ENCODE data around the gene OR3A1. TPM values are rescaled to one million over a fixed set of nuclear protein-coding genes. Genes with fewer than 3 reads are reported as not detected.

Gene OR3A1
- total RNA-seq, 1 experiment from 2014 or later, result not detected

DNA sequence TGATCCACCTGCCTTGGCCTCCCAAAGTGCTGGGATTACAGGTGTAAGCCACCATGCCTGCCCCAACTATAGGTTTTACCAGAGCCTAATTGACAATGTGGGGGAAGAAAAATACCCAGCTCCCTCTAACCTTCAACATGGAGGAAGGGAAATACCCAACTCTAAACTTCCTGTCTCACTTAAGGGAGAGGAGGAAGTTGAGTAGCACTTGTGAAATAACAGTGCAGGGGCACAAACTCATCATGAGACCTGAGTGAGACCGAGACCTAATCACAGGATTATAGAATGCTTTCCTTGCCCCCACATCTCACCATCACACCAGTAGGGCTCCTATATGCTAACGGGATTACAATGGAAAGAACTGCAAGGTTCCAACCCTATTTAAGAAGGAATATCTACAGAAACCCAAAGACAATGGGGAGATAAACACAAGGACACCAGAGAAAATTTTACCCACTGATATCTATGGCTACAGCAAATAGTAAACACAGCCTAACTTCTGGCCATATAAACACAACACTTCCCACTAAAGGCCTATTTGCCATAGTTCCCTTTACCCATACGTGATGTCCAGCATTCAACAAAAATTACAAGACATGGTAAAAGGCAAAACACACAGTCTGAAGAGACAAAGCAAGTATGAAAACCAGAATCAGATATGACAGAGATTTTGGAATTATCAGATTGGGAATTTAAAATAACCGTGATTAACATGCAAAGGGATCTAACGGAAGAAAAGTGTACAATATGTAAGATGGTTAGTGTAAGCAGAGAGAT, 26.9 kb downstream of the OR3A1 start:
- H3K9me3 ChIP-seq (ENCODE audit: control insufficient read depth in 1 of 2, insufficient read depth in 1 of 2, low read depth in 1 of 2, low read length in 2 of 2), result 0 out of 4 replicates have a peak, but pooled peaks cover 0 to 4% of the 10 kb centered on the region in 2 experiments
- no peak for DNase-seq (ENCODE audit: low read depth, low spot score)
- ATAC-seq, result no peak
- H3K4me1 ChIP-seq (ENCODE audit: control insufficient read depth in 1 of 2, insufficient read depth in 2 of 2, low read length in 2 of 2), result no peaks in the 10 kb centered on the region
- H2AFZ ChIP-seq (ENCODE audit: low read depth, low read length, poor library complexity, severe bottlenecking), result no peak overlapping the region
- ChIA-PET POLR2A (no interaction called here), CTCF (interaction anchor here (0.6 kb wide), 1 partner anchor 275 kb away, joined by 3 read pairs; no protein-coding TSS in a partner anchor), RAD21 (ENCODE audit: low non-redundant PET in 1 of 2, low total read pairs in 2 of 2, uncharacterized antibody in 2 of 2, unreplicated experiment in 2 of 2) (no interaction called here)
- intact Hi-C loops (cut with micrococcal nuclease), result no loop called here
- H3K27ac ChIP-seq (ENCODE audit: low read depth, low read length), result no peak overlapping the region
- H3K4me3 ChIP-seq (replicated peaks in 1 of 2; ENCODE audit: low read depth in 1 of 2, low read length in 2 of 2), result no peak overlapping the region
- no peak overlapping the region for H3K9ac ChIP-seq (ENCODE audit: low read length)
- peaks cover 29% of the 10 kb centered on the region for H3K27me3 ChIP-seq (ENCODE audit: insufficient read depth, low read length)
- no peak for TF ChIP-seq YY1 (IDR thresholded peaks at IDR 0.05; ENCODE audit: extremely low read depth, insufficient replicate concordance, low read depth, low read length)
- no peak for TF ChIP-seq RAD21 (IDR thresholded peaks at IDR 0.05; ENCODE audit: low read depth)
- TF ChIP-seq SRF (IDR thresholded peaks at IDR 0.05; ENCODE audit: low read depth), result no peak
- TF ChIP-seq, protein P1, sequence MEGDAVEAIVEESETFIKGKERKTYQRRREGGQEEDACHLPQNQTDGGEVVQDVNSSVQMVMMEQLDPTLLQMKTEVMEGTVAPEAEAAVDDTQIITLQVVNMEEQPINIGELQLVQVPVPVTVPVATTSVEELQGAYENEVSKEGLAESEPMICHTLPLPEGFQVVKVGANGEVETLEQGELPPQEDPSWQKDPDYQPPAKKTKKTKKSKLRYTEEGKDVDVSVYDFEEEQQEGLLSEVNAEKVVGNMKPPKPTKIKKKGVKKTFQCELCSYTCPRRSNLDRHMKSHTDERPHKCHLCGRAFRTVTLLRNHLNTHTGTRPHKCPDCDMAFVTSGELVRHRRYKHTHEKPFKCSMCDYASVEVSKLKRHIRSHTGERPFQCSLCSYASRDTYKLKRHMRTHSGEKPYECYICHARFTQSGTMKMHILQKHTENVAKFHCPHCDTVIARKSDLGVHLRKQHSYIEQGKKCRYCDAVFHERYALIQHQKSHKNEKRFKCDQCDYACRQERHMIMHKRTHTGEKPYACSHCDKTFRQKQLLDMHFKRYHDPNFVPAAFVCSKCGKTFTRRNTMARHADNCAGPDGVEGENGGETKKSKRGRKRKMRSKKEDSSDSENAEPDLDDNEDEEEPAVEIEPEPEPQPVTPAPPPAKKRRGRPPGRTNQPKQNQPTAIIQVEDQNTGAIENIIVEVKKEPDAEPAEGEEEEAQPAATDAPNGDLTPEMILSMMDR (IDR thresholded peaks at IDR 0.05 in 2 of 3, conservative IDR thresholded peaks at IDR 0.05 in 1 of 3; ENCODE audit: borderline replicate concordance in 1 of 3, insufficient read depth in 1 of 3, low read depth in 2 of 3, low read length in 2 of 3), result no peak
- no peak for TF ChIP-seq CEBPB (IDR thresholded peaks at IDR 0.05; ENCODE audit: low read depth)
- TF ChIP-seq, protein P2, sequence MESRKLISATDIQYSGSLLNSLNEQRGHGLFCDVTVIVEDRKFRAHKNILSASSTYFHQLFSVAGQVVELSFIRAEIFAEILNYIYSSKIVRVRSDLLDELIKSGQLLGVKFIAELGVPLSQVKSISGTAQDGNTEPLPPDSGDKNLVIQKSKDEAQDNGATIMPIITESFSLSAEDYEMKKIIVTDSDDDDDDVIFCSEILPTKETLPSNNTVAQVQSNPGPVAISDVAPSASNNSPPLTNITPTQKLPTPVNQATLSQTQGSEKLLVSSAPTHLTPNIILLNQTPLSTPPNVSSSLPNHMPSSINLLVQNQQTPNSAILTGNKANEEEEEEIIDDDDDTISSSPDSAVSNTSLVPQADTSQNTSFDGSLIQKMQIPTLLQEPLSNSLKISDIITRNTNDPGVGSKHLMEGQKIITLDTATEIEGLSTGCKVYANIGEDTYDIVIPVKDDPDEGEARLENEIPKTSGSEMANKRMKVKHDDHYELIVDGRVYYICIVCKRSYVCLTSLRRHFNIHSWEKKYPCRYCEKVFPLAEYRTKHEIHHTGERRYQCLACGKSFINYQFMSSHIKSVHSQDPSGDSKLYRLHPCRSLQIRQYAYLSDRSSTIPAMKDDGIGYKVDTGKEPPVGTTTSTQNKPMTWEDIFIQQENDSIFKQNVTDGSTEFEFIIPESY (IDR thresholded peaks at IDR 0.05; ENCODE audit: extremely low read depth, insufficient replicate concordance, low read length), result no peak
- no peak for TF ChIP-seq ZFX (IDR thresholded peaks at IDR 0.05)
- no peak for TF ChIP-seq CBX3 (IDR thresholded peaks at IDR 0.05; ENCODE audit: low read depth)
- TF ChIP-seq EGR1 (IDR thresholded peaks at IDR 0.05; ENCODE audit: low read depth), result no peak
- TF ChIP-seq, protein P3, sequence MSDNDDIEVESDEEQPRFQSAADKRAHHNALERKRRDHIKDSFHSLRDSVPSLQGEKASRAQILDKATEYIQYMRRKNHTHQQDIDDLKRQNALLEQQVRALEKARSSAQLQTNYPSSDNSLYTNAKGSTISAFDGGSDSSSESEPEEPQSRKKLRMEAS (IDR thresholded peaks at IDR 0.05), result no peak
- TF ChIP-seq EZH2phosphoT487 (IDR thresholded peaks at IDR 0.05; ENCODE audit: borderline replicate concordance), result no peak
- TF ChIP-seq POLR2AphosphoS5 (IDR thresholded peaks at IDR 0.05; ENCODE audit: low read depth, low read length), result no peak
- TF ChIP-seq ZNF274 (IDR thresholded peaks at IDR 0.05; ENCODE audit: low read depth, low read length), result no peak
- no peak for TF ChIP-seq FOSL1 (IDR thresholded peaks at IDR 0.05; ENCODE audit: low read depth)
- no peak for TF ChIP-seq SIN3A (IDR thresholded peaks at IDR 0.05; ENCODE audit: low read depth)
- no peak for TF ChIP-seq ELF1 (IDR thresholded peaks at IDR 0.05; ENCODE audit: borderline replicate concordance, low read depth)
- TF ChIP-seq SP1 (IDR thresholded peaks at IDR 0.05; ENCODE audit: low read depth), result no peak
- H4K20me1 ChIP-seq (ENCODE audit: insufficient read depth), result no peaks in the 10 kb centered on the region
- no peaks in the 10 kb centered on the region for H3K9me2 ChIP-seq (ENCODE audit: insufficient read depth)
- H3K79me2 ChIP-seq (ENCODE audit: insufficient read depth, low read length), result no peaks in the 10 kb centered on the region
- H3K4me2 ChIP-seq (ENCODE audit: low read length), result no peak overlapping the region
- no peaks in the 10 kb centered on the region for H3K36me3 ChIP-seq (ENCODE audit: control insufficient read depth in 1 of 2, insufficient read depth in 2 of 2, low read length in 2 of 2)
- BruUV-seq (replicated peaks), result no TSS peak

Measured in HCT116 (cell line).